Glomerular endothelial cell (primary cell): ENCODE measurements around the gene NKX2-2. TPM values are rescaled to one million over a fixed set of nuclear protein-coding genes. Genes with fewer than 3 reads are reported as not detected.

Experiments
- DNase-seq: peaks from one replicate; pipeline ENCODE4 v3.0.0-alpha.2; 2011; ENCODE audit warnings: low read depth, low spot score; ENCODE audit errors: extremely low read depth
- total RNA-seq: library from RNA; depleted of rRNA; stranded (reverse); fragments of >200 nt; gene quantifications from 2 replicates; pipeline ENCODE4 v1.2.3, GENCODE V29; 2015

The NKX2-2 gene
- total RNA-seq, 1 donor from 2014 or later = not detected

GRCh38 chr20:21522481-21523280, 8.8 kb upstream of the NKX2-2 start:
- DNase-seq = no peak

- no peak for DNase-seq
Observed at GRCh38 chr20:21521596-21522480, 8.0 kb upstream of the NKX2-2 start.

- DNase-seq = no peak
Observed at GRCh38 chr20:21520702-21521595, 7.1 kb upstream of the NKX2-2 start.

GRCh38 chr20:21519136-21519584, 5.3 kb upstream of the NKX2-2 start:
- no peak for DNase-seq

- no peak for DNase-seq
Observed at GRCh38 chr20:21518292-21518991, 4.6 kb upstream of the NKX2-2 start.

GRCh38 chr20:21517566-21518277, 3.9 kb upstream of the NKX2-2 start:
- no peak for DNase-seq

GRCh38 chr20:21516861-21517565, 3.1 kb upstream of the NKX2-2 start:
- DNase-seq = no peak

- no peak for DNase-seq
Observed at GRCh38 chr20:21516180-21516567, 2.3 kb upstream of the NKX2-2 start.

- no peak for DNase-seq
Observed at GRCh38 chr20:21515300-21516179, 1.7 kb upstream of the NKX2-2 start.

- DNase-seq = no peak
Observed at GRCh38 chr20:21514553-21515251, 838 bp upstream of the NKX2-2 start.

- DNase-seq = no peak
Observed at GRCh38 chr20:21513181-21513663, 642 bp downstream of the NKX2-2 start.

GRCh38 chr20:21512634-21513180, 1.2 kb downstream of the NKX2-2 start:
- DNase-seq = no peak

GRCh38 chr20:21511850-21512633, 1.8 kb downstream of the NKX2-2 start:
- no peak for DNase-seq

- no peak for DNase-seq
Observed at GRCh38 chr20:21511485-21511849, 2.4 kb downstream of the NKX2-2 start.

- no peak for DNase-seq
Observed at GRCh38 chr20:21510414-21511384, 3.2 kb downstream of the NKX2-2 start.
